H9 (cell line): ENCODE measurements around the gene SCNN1B. TPM values are rescaled to one million over a fixed set of nuclear protein-coding genes. Genes with fewer than 3 reads are reported as not detected.

Source experiments
- DNase-seq: peaks from one replicate; pipeline ENCODE4 v3.0.0-alpha.2; 2017
- H2AFZ ChIP-seq: one replicate; pipeline ENCODE4 v1.6.1; 2013; ENCODE audit warnings: mild to moderate bottlenecking, low read length, control low read depth, moderate library complexity
- H2AK5ac ChIP-seq: 2 replicates; pipeline ENCODE4 v1.6.1; 2013; ENCODE audit warnings: low read length, control low read depth, mixed read lengths; ENCODE audit not compliant: insufficient read length
- H2BK120ac ChIP-seq: one replicate; pipeline ENCODE4 v1.6.1; 2013; ENCODE audit warnings: low read depth, mild to moderate bottlenecking, low read length, control low read depth, inconsistent platforms; ENCODE audit not compliant: poor library complexity, severe bottlenecking
- H2BK12ac ChIP-seq: 2 replicates; pipeline ENCODE4 v1.6.1; 2013; ENCODE audit warnings: low read length, control low read depth, mixed read lengths, low read depth; ENCODE audit not compliant: insufficient read length
- H2BK15ac ChIP-seq: 2 replicates; pipeline ENCODE4 v1.6.1; 2013; ENCODE audit warnings: low read depth, low read length, control low read depth
- H2BK20ac ChIP-seq: one replicate; pipeline ENCODE4 v1.6.1; 2013; ENCODE audit warnings: low read depth, mild to moderate bottlenecking, low read length, control low read depth, inconsistent platforms; ENCODE audit not compliant: poor library complexity, severe bottlenecking
- H2BK5ac ChIP-seq: 2 replicates; pipeline ENCODE4 v1.6.1; 2013; ENCODE audit warnings: low read length, control low read depth, mixed read lengths; ENCODE audit not compliant: insufficient read length
- H3K14ac ChIP-seq: 2 replicates; pipeline ENCODE4 v1.6.1; 2013; ENCODE audit warnings: low read length, control low read depth; ENCODE audit not compliant: insufficient read depth
- H3K18ac ChIP-seq: 2 replicates; pipeline ENCODE4 v1.6.1; 2013; ENCODE audit warnings: low read depth, mild to moderate bottlenecking, mixed read lengths, low read length, control low read depth; ENCODE audit not compliant: insufficient read length
- H3K23ac ChIP-seq: 2 replicates; pipeline ENCODE4 v1.6.1; 2013; ENCODE audit warnings: low read length, control low read depth, mixed read lengths, low read depth; ENCODE audit not compliant: insufficient read length
- H3K23me2 ChIP-seq: 2 replicates; pipeline ENCODE4 v1.6.1; 2013; ENCODE audit warnings: low read depth, mild to moderate bottlenecking, mixed read lengths, low read length, control low read depth; ENCODE audit not compliant: insufficient read length, poor library complexity, severe bottlenecking
- H3K27ac ChIP-seq: 2 replicates; pipeline ENCODE4 v1.5.1; 2013; ENCODE audit warnings: low read length, control low read depth, mixed read lengths, low read depth; ENCODE audit not compliant: insufficient read length
- H3K27me3 ChIP-seq: 2 replicates; pipeline ENCODE4 v1.6.1; 2013; ENCODE audit warnings: low read length, control low read depth, inconsistent platforms; ENCODE audit not compliant: insufficient read depth
- H3K4ac ChIP-seq: 2 replicates; pipeline ENCODE4 v1.6.1; 2013; ENCODE audit warnings: low read depth, mild to moderate bottlenecking, control low read depth, inconsistent platforms, low read length, moderate library complexity
- H3K4me1 ChIP-seq: 2 replicates; pipeline ENCODE4 v1.6.1; 2013; ENCODE audit warnings: low read length, control low read depth, inconsistent platforms; ENCODE audit not compliant: insufficient read depth
- H3K4me2 ChIP-seq: 2 replicates; pipeline ENCODE4 v1.6.1; 2013; ENCODE audit warnings: low read length, control low read depth, mixed read lengths; ENCODE audit not compliant: insufficient read length, insufficient read depth
- H3K56ac ChIP-seq: 2 replicates; pipeline ENCODE4 v1.6.1; 2013; ENCODE audit warnings: low read depth, mild to moderate bottlenecking, mixed read lengths, low read length, control low read depth; ENCODE audit not compliant: insufficient read length
- H3K79me1 ChIP-seq: 2 replicates; pipeline ENCODE4 v1.6.1; 2013; ENCODE audit warnings: low read depth, mild to moderate bottlenecking, moderate library complexity, low read length, control low read depth, inconsistent platforms; ENCODE audit not compliant: insufficient read depth, poor library complexity, severe bottlenecking
- H3K79me2 ChIP-seq: 2 replicates; pipeline ENCODE4 v1.6.1; 2013; ENCODE audit warnings: low read length, control low read depth, inconsistent platforms; ENCODE audit not compliant: insufficient read depth
- H3K9ac ChIP-seq: 2 replicates; pipeline ENCODE4 v1.6.1; 2013; ENCODE audit warnings: low read length, control low read depth, mixed read lengths; ENCODE audit not compliant: insufficient read length; ENCODE audit errors: extremely low read depth
- H3K9me3 ChIP-seq: one replicate; pipeline ENCODE4 v1.6.1; 2013; ENCODE audit warnings: low read depth, low read length, inconsistent platforms; ENCODE audit not compliant: control insufficient read depth
- H3T11ph ChIP-seq: one replicate; pipeline ENCODE4 v1.6.1; 2013; ENCODE audit warnings: mild to moderate bottlenecking, low read length, control low read depth, inconsistent platforms
- H4K20me1 ChIP-seq: one replicate; pipeline ENCODE4 v1.6.1; 2013; ENCODE audit not compliant: control insufficient read depth, insufficient read length, insufficient read depth
- H4K5ac ChIP-seq: 2 replicates; pipeline ENCODE4 v1.6.1; 2013; ENCODE audit warnings: low read depth, mild to moderate bottlenecking, mixed read lengths, low read length, control low read depth; ENCODE audit not compliant: insufficient read length
- H4K8ac ChIP-seq: replicated peaks from 2 replicates; pipeline ENCODE4 v1.6.1; 2013; ENCODE audit warnings: low read length, control low read depth, mixed read lengths, low read depth; ENCODE audit not compliant: insufficient read length
- H4K91ac ChIP-seq: 2 replicates; pipeline ENCODE4 v1.6.1; 2013; ENCODE audit warnings: low read depth, mild to moderate bottlenecking, moderate library complexity, mixed read lengths, low read length, control low read depth; ENCODE audit not compliant: insufficient read length
- H3K27ac Mint-ChIP-seq, 3 experiments: 2 replicates in 2 of 3; 3 replicates in 1 of 3; pipeline ENCODE4 v1.8.0; 2020 to 2021; ENCODE audit warnings: mixed read lengths in 3 of 3, mild to moderate bottlenecking in 1 of 3, moderate library complexity in 1 of 3
- H3K27me3 Mint-ChIP-seq: 2 replicates; pipeline ENCODE4 v1.8.0; 2021; ENCODE audit warnings: low read depth, mild to moderate bottlenecking, moderate library complexity, mixed read lengths
- H3K36me3 Mint-ChIP-seq, 3 experiments: 2 replicates in 2 of 3; 3 replicates in 1 of 3; pipeline ENCODE4 v1.8.0; 2020 to 2021; ENCODE audit warnings: low read depth in 3 of 3, mixed read lengths in 3 of 3; ENCODE audit not compliant: insufficient read depth in 1 of 3
- H3K4me1 Mint-ChIP-seq, 2 experiments: 2 replicates each; pipeline ENCODE4 v1.8.0; 2020; ENCODE audit warnings: mixed read lengths in 2 of 2
- H3K4me3 Mint-ChIP-seq, 2 experiments: 2 replicates in 1 of 2; 3 replicates in 1 of 2; pipeline ENCODE4 v1.8.0; 2020 to 2021; ENCODE audit warnings: mild to moderate bottlenecking in 2 of 2, mixed read lengths in 2 of 2, moderate library complexity in 1 of 2
- H3K9me3 Mint-ChIP-seq, 2 experiments: 2 replicates in 1 of 2; 3 replicates in 1 of 2; pipeline ENCODE4 v1.8.0; 2020; ENCODE audit warnings: mild to moderate bottlenecking in 2 of 2, mixed read lengths in 2 of 2, moderate library complexity in 1 of 2
- CTCF ChIP-seq: fragments of 200-600 bp; sonication (generic); conservative IDR thresholded peaks from 3 replicates; pipeline ENCODE4 v1.8.0; 2021; ENCODE audit warnings: antibody characterized with exemption, mild to moderate bottlenecking
- WGBS: extraction: QIAGEN DNeasy Blood & Tissue Kit; methylation state at CpG from one replicate; pipeline ENCODE4 v1.1.7; 2013; ENCODE audit warnings: missing lambda C conversion rate, low lambda C conversion rate, mixed read lengths; ENCODE audit not compliant: insufficient read length; ENCODE audit errors: extremely low coverage; 5-methylcytosine and 5-hydroxymethylcytosine counted together
- total RNA-seq: library from RNA; stranded (reverse); gene quantifications from 2 replicates; pipeline ENCODE4 v1.2.1, GENCODE V29; 2021

Gene SCNN1B
- total RNA-seq, 1 experiment from 2014 or later: 0.11 TPM

DNA sequence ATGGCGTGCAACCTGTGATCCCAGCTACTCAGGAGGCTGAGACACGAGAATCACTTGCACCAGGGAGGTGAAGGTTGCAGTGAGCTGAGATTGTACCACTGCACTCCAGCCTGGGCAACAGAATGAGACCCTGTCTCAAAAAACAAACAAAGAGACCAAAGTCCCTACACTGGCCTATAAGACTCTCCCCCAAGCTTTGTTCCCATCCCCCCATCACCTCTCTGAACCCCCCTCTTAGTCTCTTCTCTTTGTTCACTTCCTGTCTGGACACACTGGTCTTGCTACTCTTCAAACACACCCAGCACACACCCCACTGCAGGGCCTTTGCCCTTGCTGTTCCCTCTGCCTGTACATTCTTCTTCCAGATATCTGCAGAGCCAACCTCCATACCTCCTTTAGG lies 7.8 kb upstream of the SCNN1B start:
- H3K9me3 Mint-ChIP-seq: peaks cover 2% of the 10 kb centered on the region in 2 experiments; a peak in 2 of 5 replicates
- no peak overlapping the region for H3K18ac ChIP-seq
- no peak for TF ChIP-seq CTCF
- no peak overlapping the region for H2AFZ ChIP-seq
- no peak overlapping the region for H3K27ac ChIP-seq
- H3K27me3 ChIP-seq: no peaks in the 10 kb centered on the region
- no peak overlapping the region for H3K23ac ChIP-seq
- H3K36me3 Mint-ChIP-seq: peaks cover 0 to 5% (median 2%) of the 10 kb centered on the region in 3 experiments; a peak in 2 of 7 replicates
- no peak overlapping the region for H3T11ph ChIP-seq
- H3K4ac ChIP-seq: no peak overlapping the region
- H3K79me1 ChIP-seq: no peaks in the 10 kb centered on the region
- H3K14ac ChIP-seq: no peak overlapping the region
- H3K4me2 ChIP-seq: no peak overlapping the region
- H4K91ac ChIP-seq: no peak overlapping the region
- no peaks in the 10 kb centered on the region for H4K20me1 ChIP-seq
- no peak overlapping the region for H4K8ac ChIP-seq
- H2BK20ac ChIP-seq: no peak overlapping the region
- H3K56ac ChIP-seq: no peak overlapping the region
- H3K27ac Mint-ChIP-seq: no peak overlapping the region; a peak in 1 of 7 replicates
- H3K23me2 ChIP-seq: no peaks in the 10 kb centered on the region
- H2AK5ac ChIP-seq: no peak overlapping the region
- H3K79me2 ChIP-seq: no peaks in the 10 kb centered on the region
- H3K27me3 Mint-ChIP-seq: peaks cover 10% of the 10 kb centered on the region
- H2BK15ac ChIP-seq: no peak overlapping the region
- no peak overlapping the region for H2BK12ac ChIP-seq
- no peak overlapping the region for H3K4me3 Mint-ChIP-seq
- H3K4me1 Mint-ChIP-seq: no peaks in the 10 kb centered on the region
- no CpG with 5 or more reads among the region's 2 CpGs for WGBS
- no peak overlapping the region for H3K9ac ChIP-seq
- H3K4me1 ChIP-seq: no peaks in the 10 kb centered on the region
- no peaks in the 10 kb centered on the region for H3K9me3 ChIP-seq
- H4K5ac ChIP-seq: no peak overlapping the region
- H2BK120ac ChIP-seq: no peak overlapping the region
- DNase-seq: no peak
- H2BK5ac ChIP-seq: no peak overlapping the region
